ENCODE measurements around the gene CFAP299.
"Not testable (repeated sequence)": the region's sequence is repeated elsewhere in the genome, so short reads cannot be mapped to it uniquely, and the experiment has no call there.

CFAP299 gene

DNA sequence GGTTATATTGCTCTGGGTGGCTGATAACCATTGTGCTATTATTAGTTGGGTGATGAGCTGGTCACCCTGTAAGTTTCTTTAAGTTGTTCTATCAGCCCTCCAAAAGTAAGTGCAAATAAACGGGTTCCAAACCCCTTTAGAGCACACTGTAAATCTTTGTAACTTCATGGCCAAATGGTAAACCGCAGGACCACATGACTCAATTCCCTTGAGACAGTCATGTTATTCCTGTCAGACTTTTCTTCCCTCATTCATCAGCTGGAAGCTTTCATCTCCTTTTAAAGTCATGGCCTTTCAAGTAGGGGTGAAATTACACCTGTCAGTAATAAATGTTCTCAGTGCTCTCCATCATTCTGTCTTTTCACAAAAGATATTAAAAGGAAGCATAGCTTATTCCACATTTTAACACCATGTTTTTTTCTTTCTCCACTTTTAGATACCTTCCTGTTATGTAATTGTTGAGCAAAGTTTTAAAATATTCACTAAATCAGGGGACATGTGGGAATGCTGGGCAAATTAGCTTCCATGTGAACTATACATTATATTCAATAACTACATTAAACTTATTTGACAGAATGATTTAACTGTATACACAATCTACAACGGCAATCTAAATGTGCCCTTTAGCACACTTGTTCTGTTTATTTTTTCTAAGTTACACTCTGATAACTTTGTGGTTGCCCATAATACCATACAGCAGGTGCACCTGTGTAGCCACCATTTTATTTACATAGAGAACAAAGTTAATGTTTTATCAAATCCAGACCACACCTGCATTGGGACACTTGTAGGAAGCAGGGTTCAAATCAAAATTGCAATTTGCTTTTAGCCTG is 275.5 kb downstream of the CFAP299 start:
- DNase-seq (ENCODE audit: low spot score), result peak; percentile 36

GRCh38 chr4:80611678-80611979 is 276.1 kb downstream of the CFAP299 start:
- no peak for DNase-seq (ENCODE audit: low spot score)

- no peak for DNase-seq (ENCODE audit: low spot score)
These were observed 277.9 kb downstream of the CFAP299 start for GRCh38 chr4:80613470-80613869.

GRCh38 chr4:80614319-80614718 is 278.8 kb downstream of the CFAP299 start:
- no peak for DNase-seq (ENCODE audit: low spot score)

DNA sequence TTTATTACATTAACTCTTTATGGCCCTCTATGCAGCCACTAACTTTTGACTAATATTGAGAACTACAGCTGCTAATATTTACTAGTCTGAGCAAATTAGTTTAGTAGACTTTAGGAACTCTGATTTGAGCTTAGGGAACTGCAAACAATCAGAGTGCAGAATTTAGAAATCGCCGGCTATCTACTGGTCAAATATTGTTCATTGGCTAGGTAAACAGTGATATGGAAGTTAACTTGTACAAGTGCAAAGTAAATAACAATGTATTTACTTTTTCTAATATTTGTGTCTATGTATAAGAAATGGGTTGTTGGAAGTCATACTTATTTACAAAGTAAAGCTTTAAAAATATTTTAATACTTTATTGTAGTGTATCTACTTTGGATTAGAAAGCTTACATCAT is 279.6 kb downstream of the CFAP299 start:
- DNase-seq (ENCODE audit: low spot score), result no peak

- DNase-seq (ENCODE audit: low spot score), result no peak
These were observed 283.6 kb downstream of the CFAP299 start for GRCh38 chr4:80619070-80619674.

DNA sequence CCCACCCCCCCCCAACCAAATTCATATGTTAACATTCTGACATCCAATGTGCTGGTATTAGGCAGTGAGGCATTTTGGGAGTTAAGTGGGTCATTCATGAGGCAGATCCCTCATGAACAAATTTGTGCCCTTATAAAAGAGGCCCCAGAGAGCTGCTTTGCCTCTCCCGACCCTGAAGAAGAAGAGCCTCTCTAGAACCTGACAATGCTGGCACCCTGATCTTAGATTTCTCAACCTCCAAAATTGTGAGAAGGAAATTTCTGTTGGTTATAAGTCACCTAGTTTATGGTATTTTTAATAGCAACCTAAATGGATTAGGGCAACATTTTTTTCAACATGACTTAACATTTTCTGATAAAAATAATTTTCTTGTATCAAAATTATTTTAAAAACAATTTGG is 296.3 kb downstream of the CFAP299 start:
- no peak for DNase-seq (ENCODE audit: low spot score)

DNA sequence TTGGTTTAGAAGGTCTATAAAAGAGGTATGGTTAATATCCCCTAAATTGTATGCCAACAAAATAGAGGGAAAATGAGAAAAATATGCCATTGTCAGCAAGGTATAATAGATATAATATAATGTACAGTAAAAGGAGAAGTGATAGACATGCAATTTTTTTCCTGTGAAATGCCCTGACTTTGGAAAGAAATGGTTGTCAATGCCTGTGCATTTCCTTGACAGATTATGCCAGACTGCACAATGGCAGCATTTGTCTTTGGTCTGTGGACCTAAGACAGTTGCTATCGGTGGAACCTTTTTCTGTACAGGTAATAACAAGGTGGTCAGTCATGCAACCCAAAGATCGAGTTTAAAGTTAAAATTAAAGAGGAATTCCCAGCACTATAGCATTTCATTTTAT is 301.7 kb downstream of the CFAP299 start:
- no peak for DNase-seq (ENCODE audit: low spot score)

GRCh38 chr4:80646061-80646460 is 310.5 kb downstream of the CFAP299 start:
- DNase-seq (ENCODE audit: low spot score), result no peak

- no peak for DNase-seq (ENCODE audit: low spot score)
These were observed 320.1 kb downstream of the CFAP299 start for GRCh38 chr4:80655662-80656061.

- DNase-seq (ENCODE audit: low spot score), result not testable (repeated sequence)
These were observed 334.6 kb downstream of the CFAP299 start for GRCh38 chr4:80670118-80670517.

GRCh38 chr4:80678413-80678812 is 342.9 kb downstream of the CFAP299 start:
- no peak for DNase-seq (ENCODE audit: low spot score)

GRCh38 chr4:80680934-80681333 is 345.4 kb downstream of the CFAP299 start:
- DNase-seq (ENCODE audit: low spot score), result no peak

DNA sequence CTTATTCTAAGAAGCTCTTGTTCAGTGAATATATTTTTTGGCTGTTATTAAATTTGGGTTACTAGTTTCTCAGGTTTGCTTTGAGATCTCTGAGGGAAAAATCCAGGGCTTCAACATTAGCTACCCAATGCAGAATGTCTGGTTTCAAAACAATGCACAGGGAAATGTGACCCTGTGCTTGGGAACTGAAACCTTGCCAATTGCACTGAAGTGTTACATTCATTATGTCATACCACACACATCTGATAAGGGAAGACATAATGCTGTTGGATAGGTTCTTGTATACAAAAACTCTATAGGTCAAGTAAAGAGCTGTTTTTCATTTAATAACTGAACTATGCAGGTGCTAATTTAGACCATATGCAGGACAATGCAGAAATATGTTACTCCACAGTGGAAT is 349.7 kb downstream of the CFAP299 start:
- no peak for DNase-seq (ENCODE audit: low spot score)

- DNase-seq (ENCODE audit: low spot score), result not testable (repeated sequence)
These were observed 352.2 kb downstream of the CFAP299 start for GRCh38 chr4:80687736-80688135.

GRCh38 chr4:80694171-80694570 is 358.6 kb downstream of the CFAP299 start:
- DNase-seq (ENCODE audit: low spot score), result no peak

- DNase-seq (ENCODE audit: low spot score), result no peak
These were observed 369.8 kb downstream of the CFAP299 start for GRCh38 chr4:80705311-80705710.

DNA sequence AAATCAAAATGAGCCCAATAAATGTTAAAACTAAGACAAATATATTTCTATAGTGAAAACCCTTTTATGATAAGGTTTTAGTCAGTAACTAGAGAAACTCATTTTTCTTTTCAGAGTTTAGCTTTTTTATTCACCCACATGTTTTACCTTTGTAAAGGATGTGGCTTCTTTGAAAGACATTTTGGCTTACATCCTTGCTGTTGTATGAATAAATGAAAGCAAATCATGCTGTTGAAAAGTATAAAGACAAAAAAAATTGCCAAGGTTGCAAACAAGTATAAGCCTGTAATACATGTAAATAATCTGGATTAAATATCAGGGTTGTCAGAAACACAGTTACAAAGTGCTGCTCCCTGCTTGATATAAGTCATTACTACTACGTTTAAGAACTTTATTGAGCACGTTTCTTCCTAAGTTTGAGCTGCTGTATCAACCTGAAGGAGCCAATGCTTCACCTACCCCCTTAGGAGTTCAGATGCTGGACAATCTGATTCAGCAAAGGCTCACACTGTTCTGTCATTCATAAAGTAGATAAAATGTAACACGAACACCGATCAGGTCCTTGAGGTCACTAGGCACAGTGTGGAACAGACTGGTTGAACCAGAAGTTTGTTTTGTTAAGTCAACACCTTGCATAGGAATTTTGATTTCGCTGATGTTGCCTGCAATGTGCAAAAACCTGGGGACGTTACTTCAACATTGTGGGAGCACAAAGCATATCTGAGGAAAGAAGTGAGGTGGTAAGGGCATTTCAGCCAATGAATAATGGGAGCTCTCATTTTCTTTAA is 373.7 kb downstream of the CFAP299 start:
- DNase-seq (ENCODE audit: low spot score), result no peak

DNA sequence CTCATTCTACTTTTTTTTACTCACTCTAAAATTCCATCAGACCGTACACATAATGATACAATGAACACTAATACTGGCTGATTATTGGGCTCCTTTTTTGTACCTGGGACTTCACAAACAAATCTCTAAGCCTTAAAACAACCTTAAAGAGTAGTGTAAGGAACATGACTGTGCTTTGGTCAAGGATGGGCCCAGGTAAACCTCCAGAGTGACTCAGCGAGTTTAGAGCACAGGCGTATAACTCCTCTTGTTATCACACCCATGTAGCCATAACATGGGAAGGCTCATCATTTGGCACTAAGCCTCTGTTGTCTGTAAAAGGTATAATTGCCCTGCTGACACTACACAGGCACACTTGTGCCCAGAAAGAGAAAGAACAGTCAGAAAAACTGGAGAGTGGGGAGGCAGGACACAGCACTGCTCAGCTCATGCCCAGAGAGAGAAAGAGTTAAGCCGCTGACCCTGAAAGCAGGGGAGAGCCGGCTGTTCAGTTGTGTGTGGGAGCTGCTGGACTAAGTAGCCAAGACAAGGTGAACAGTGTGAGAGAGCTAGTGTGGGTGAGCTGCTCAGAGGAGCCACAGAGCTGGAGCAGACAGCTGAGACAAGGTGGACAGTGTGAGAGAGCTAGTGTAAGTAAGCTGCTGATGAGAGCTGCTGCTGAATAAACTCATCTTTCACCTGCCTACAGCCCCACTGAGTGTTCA is 375.4 kb downstream of the CFAP299 start:
- DNase-seq (ENCODE audit: low spot score), result no peak

DNA sequence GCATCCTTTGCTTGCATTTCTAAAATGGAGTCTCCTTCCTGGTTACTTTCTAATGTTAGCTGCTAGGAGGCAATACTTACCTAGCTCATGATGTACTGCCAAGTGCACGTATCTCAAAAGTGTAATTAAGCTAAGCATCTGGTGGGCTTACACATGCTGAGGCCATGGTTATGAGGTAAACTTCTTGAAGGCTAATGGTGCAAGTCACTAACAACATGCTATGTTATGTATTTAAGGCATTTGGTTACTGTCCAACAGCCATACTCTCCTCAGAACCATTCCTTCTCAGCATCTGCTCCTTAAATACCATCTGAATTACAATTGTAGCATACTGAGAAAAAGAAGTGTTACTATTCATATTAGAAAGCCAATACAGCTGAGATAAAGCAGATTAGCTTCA is 376.4 kb downstream of the CFAP299 start:
- DNase-seq (ENCODE audit: low spot score), result no peak

DNA sequence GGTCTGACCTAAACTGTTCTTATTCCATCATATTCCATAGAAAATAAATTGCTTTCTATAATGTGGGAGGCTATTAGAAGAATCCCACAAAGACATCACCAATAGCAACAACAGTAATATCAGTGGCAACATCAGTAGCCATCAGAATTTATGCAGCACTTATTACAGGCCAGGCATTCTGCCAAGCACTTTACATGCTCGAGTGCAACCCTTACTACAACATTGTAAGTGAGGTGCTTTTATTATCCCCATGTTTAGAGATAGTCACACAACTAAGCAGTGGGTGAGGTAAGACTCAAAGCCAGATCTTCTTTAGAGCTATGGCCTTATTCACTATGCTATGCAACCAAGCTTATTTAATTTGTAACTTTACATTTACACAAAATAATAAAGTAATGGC is 377.9 kb downstream of the CFAP299 start:
- no peak for DNase-seq (ENCODE audit: low spot score)

DNA sequence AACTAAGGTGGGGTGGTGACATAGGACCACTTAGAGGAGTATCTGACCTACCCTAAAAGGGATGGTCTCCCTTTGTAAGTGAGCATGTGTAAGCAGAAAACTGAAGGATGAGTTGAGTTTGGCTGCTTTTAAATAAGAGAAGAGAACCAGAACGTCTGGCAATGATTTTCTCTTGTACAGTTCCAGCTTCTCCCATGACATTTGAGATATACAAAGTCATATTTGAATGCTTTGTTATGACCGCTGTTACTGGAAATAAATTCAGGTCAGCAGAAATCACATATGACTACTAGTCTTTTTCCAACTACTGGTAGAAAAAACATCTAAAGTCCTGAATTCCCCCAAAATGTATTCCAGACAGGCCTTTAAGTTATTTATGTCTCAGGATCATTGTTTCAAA is 381.7 kb downstream of the CFAP299 start:
- no peak for DNase-seq (ENCODE audit: low spot score)

- no peak for DNase-seq (ENCODE audit: low spot score)
These were observed 390.9 kb downstream of the CFAP299 start for GRCh38 chr4:80726471-80726870.
